Measurements from ENCODE around the gene UBE2E3.

Gene UBE2E3

DNA sequence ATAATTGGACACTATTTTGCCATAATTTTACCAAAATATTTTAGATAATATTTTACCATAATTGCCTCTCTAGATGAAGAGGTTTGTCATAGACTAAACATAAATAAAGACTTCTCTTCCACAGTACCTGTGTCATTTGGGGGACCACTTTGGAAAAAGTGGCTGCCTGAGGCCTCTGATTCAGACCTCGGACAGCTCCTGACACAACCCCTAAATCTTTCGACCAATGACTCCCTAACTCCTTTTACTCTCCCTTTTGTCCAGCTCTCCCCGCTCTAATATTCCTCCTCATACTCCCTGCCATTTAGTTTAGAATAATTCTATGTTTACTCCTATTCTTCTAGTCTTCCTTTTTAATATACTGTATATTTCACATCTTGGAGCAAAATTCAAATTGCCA lies 36.0 kb upstream of the UBE2E3 start:
- H3F3A ChIP-seq (ENCODE audit: control insufficient read depth, insufficient read depth) = no peaks in the 10 kb centered on the region
- TF ChIP-seq EZH2phosphoT487 (IDR thresholded peaks at IDR 0.05; ENCODE audit: borderline replicate concordance, low read length) (no peak), CTCF (IDR thresholded peaks at IDR 0.05; ENCODE audit: low read depth, low read length, poor library complexity, severe bottlenecking) (no peak)
- no peak overlapping the region for H3K4me3 ChIP-seq (ENCODE audit: low read length)
- H3K79me2 ChIP-seq (ENCODE audit: control insufficient read depth, low read length) = no peaks in the 10 kb centered on the region
- no peak overlapping the region for H3K4me2 ChIP-seq (ENCODE audit: low read length)
- H3K36me3 ChIP-seq (ENCODE audit: control insufficient read depth, low read length) = no peaks in the 10 kb centered on the region
- no peak overlapping the region for H3K27ac ChIP-seq (ENCODE audit: low read depth, low read length)
- no peaks in the 10 kb centered on the region for H4K20me1 ChIP-seq (ENCODE audit: control insufficient read depth, insufficient read depth, low read depth, low read length)
- H3K4me1 ChIP-seq (ENCODE audit: control insufficient read depth, low read length) = no peaks in the 10 kb centered on the region
- no peaks in the 10 kb centered on the region for H3K27me3 ChIP-seq (ENCODE audit: control insufficient read depth, low read length)
- H3K9me3 ChIP-seq (ENCODE audit: control insufficient read depth, insufficient read depth, low read length) = no peaks in the 10 kb centered on the region
- no peaks in the 10 kb centered on the region for H3K9me2 ChIP-seq (replicated peaks; ENCODE audit: control insufficient read depth, low read length)

- TF ChIP-seq CTCF (IDR thresholded peaks at IDR 0.05; ENCODE audit: low read depth, low read length, poor library complexity, severe bottlenecking) (no peak), EZH2phosphoT487 (IDR thresholded peaks at IDR 0.05; ENCODE audit: borderline replicate concordance, low read length) (no peak)
- peaks cover 4% of the 10 kb centered on the region; the same call in 1 of the 2 replicates for H3K27me3 ChIP-seq (ENCODE audit: control insufficient read depth, low read length)
- no peaks in the 10 kb centered on the region for H4K20me1 ChIP-seq (ENCODE audit: control insufficient read depth, insufficient read depth, low read depth, low read length)
- H3K9me3 ChIP-seq (ENCODE audit: control insufficient read depth, insufficient read depth, low read length) = no peaks in the 10 kb centered on the region
- H3K4me2 ChIP-seq (ENCODE audit: low read length) = no peak overlapping the region
- no peaks in the 10 kb centered on the region for H3F3A ChIP-seq (ENCODE audit: control insufficient read depth, insufficient read depth)
- no peaks in the 10 kb centered on the region for H3K9me2 ChIP-seq (replicated peaks; ENCODE audit: control insufficient read depth, low read length)
- H3K36me3 ChIP-seq (ENCODE audit: control insufficient read depth, low read length) = no peaks in the 10 kb centered on the region
- H3K27ac ChIP-seq (ENCODE audit: low read depth, low read length) = no peak overlapping the region
- H3K4me3 ChIP-seq (ENCODE audit: low read length) = no peak overlapping the region
- no peaks in the 10 kb centered on the region for H3K79me2 ChIP-seq (ENCODE audit: control insufficient read depth, low read length)
- H3K4me1 ChIP-seq (ENCODE audit: control insufficient read depth, low read length) = no peaks in the 10 kb centered on the region
Observed at GRCh38 chr2:180947208-180947689, 33.2 kb upstream of the UBE2E3 start.

- no peaks in the 10 kb centered on the region for H3K79me2 ChIP-seq (ENCODE audit: control insufficient read depth, low read length)
- H3K36me3 ChIP-seq (ENCODE audit: control insufficient read depth, low read length) = no peaks in the 10 kb centered on the region
- no peak overlapping the region for H3K4me3 ChIP-seq (ENCODE audit: low read length)
- H3F3A ChIP-seq (ENCODE audit: control insufficient read depth, insufficient read depth) = no peaks in the 10 kb centered on the region
- H3K27me3 ChIP-seq (ENCODE audit: control insufficient read depth, low read length) = peaks cover 4% of the 10 kb centered on the region; the same call in 1 of the 2 replicates
- H3K9me3 ChIP-seq (ENCODE audit: control insufficient read depth, insufficient read depth, low read length) = no peaks in the 10 kb centered on the region
- H3K4me2 ChIP-seq (ENCODE audit: low read length) = no peak overlapping the region
- no peaks in the 10 kb centered on the region for H3K9me2 ChIP-seq (replicated peaks; ENCODE audit: control insufficient read depth, low read length)
- H3K27ac ChIP-seq (ENCODE audit: low read depth, low read length) = no peak overlapping the region
- TF ChIP-seq EZH2phosphoT487 (IDR thresholded peaks at IDR 0.05; ENCODE audit: borderline replicate concordance, low read length) (no peak), CTCF (IDR thresholded peaks at IDR 0.05; ENCODE audit: low read depth, low read length, poor library complexity, severe bottlenecking) (no peak)
- no peaks in the 10 kb centered on the region for H4K20me1 ChIP-seq (ENCODE audit: control insufficient read depth, insufficient read depth, low read depth, low read length)
- H3K4me1 ChIP-seq (ENCODE audit: control insufficient read depth, low read length) = no peaks in the 10 kb centered on the region
Observed at GRCh38 chr2:180949896-180950295, 30.5 kb upstream of the UBE2E3 start.

All from DOHH2 (cell line).